ENCODE data around the gene RFC1.

The RFC1 gene

GRCh38 chr4:39291686-39292085 lies 74.5 kb downstream of the RFC1 start:
- no peaks in the 10 kb centered on the region for H3K27me3 ChIP-seq (replicated peaks; ENCODE audit: control insufficient read depth, insufficient read depth, low read length)
- H3K4me3 ChIP-seq (replicated peaks; ENCODE audit: low read depth, low read length): no peak overlapping the region
- no peak for TF ChIP-seq CTCF (IDR thresholded peaks at IDR 0.05; ENCODE audit: insufficient read depth, low read length, poor library complexity, severe bottlenecking)
- DNase-seq (ENCODE audit: extremely low read depth, insufficient read length): no peak
- H3K36me3 ChIP-seq (ENCODE audit: control insufficient read depth, insufficient read depth, low read length): peaks cover 8% of the 10 kb centered on the region

- Histone ChIP-seq H3K36me3 (ENCODE audit: control insufficient read depth, insufficient read depth, low read length) (peaks cover 5% of the 10 kb centered on the region), H3K27me3 (replicated peaks; ENCODE audit: control insufficient read depth, insufficient read depth, low read length) (no peaks in the 10 kb centered on the region), H3K4me3 (replicated peaks; ENCODE audit: low read depth, low read length) (no peak overlapping the region)
- no peak for DNase-seq (ENCODE audit: extremely low read depth, insufficient read length)
- TF ChIP-seq CTCF (IDR thresholded peaks at IDR 0.05; ENCODE audit: insufficient read depth, low read length, poor library complexity, severe bottlenecking): no peak
These were observed 78.9 kb downstream of the RFC1 start for GRCh38 chr4:39287223-39287622.

- DNase-seq (ENCODE audit: extremely low read depth, insufficient read length): no peak
- peaks cover 3% of the 10 kb centered on the region for H3K36me3 ChIP-seq (ENCODE audit: control insufficient read depth, insufficient read depth, low read length)
- no peak overlapping the region for H3K4me3 ChIP-seq (replicated peaks; ENCODE audit: low read depth, low read length)
- no peaks in the 10 kb centered on the region for H3K27me3 ChIP-seq (replicated peaks; ENCODE audit: control insufficient read depth, insufficient read depth, low read length)
- no peak for TF ChIP-seq CTCF (IDR thresholded peaks at IDR 0.05; ENCODE audit: insufficient read depth, low read length, poor library complexity, severe bottlenecking)
These were observed 79.9 kb downstream of the RFC1 start for GRCh38 chr4:39286263-39286662.

GRCh38 chr4:39285853-39286252 lies 80.3 kb downstream of the RFC1 start:
- H3K4me3 ChIP-seq (replicated peaks; ENCODE audit: low read depth, low read length): no peak overlapping the region
- H3K27me3 ChIP-seq (replicated peaks; ENCODE audit: control insufficient read depth, insufficient read depth, low read length): no peaks in the 10 kb centered on the region
- no peak for TF ChIP-seq CTCF (IDR thresholded peaks at IDR 0.05; ENCODE audit: insufficient read depth, low read length, poor library complexity, severe bottlenecking)
- H3K36me3 ChIP-seq (ENCODE audit: control insufficient read depth, insufficient read depth, low read length): peaks cover 3% of the 10 kb centered on the region
- no peak for DNase-seq (ENCODE audit: extremely low read depth, insufficient read length)

GRCh38 chr4:39285111-39285795 lies 80.9 kb downstream of the RFC1 start:
- Histone ChIP-seq H3K27me3 (replicated peaks; ENCODE audit: control insufficient read depth, insufficient read depth, low read length) (no peaks in the 10 kb centered on the region), H3K36me3 (ENCODE audit: control insufficient read depth, insufficient read depth, low read length) (peaks cover 3% of the 10 kb centered on the region), H3K4me3 (replicated peaks; ENCODE audit: low read depth, low read length) (no peak overlapping the region)
- DNase-seq (ENCODE audit: extremely low read depth, insufficient read length): no peak
- TF ChIP-seq CTCF (IDR thresholded peaks at IDR 0.05; ENCODE audit: insufficient read depth, low read length, poor library complexity, severe bottlenecking): no peak

- no peaks in the 10 kb centered on the region for H3K27me3 ChIP-seq (replicated peaks; ENCODE audit: control insufficient read depth, insufficient read depth, low read length)
These were observed 85.4 kb downstream of the RFC1 start for GRCh38 chr4:39280770-39281169.

More at GRCh38 chr4:39280770-39281169, 85.4 kb downstream of the RFC1 start:
- no peak overlapping the region for H3K4me3 ChIP-seq (replicated peaks; ENCODE audit: low read depth, low read length)
- DNase-seq (ENCODE audit: extremely low read depth, insufficient read length): no peak
- H3K36me3 ChIP-seq (ENCODE audit: control insufficient read depth, insufficient read depth, low read length): no peaks in the 10 kb centered on the region
- no peak for TF ChIP-seq CTCF (IDR thresholded peaks at IDR 0.05; ENCODE audit: insufficient read depth, low read length, poor library complexity, severe bottlenecking)
